Ovary (tissue), 3 donors: ENCODE measurements around the gene NCR1.
"Not testable (repeated sequence)": the region's sequence is repeated elsewhere in the genome, so short reads cannot be mapped to it uniquely, and the experiment has no call there.

Experiments used
- CTCF ChIP-seq, 3 donors: fragments of 450-650 bp in 2 of 3; fragments of 200-600 bp in 1 of 3; IDR thresholded peaks; one replicate each; pipeline versions ENCODE4 v1.5.1 to v1.8.0; 2016 to 2022; ENCODE audit warnings: antibody characterized with exemption in 3 of 3, mild to moderate bottlenecking in 1 of 3
- EP300 ChIP-seq: sonication (generic); formaldehyde crosslinking; IDR thresholded peaks from one replicate; pipeline ENCODE4 v1.6.1; 2017; ENCODE audit warnings: antibody characterized with exemption
- POLR2A ChIP-seq: fragments of 450-650 bp; IDR thresholded peaks from one replicate; pipeline ENCODE4 v1.6.1; 2017; ENCODE audit warnings: antibody characterized with exemption, mild to moderate bottlenecking, moderate library complexity
- donor health status: DM: no; HTN: no; CAD: no.

- not testable (repeated sequence) for TF ChIP-seq CTCF (IDR thresholded peaks at IDR 0.05); POLR2A; EP300
These were observed 44.6 kb downstream of the NCR1 start for GRCh38 chr19:54950580-54950979.
